ENCODE data around the gene SCMH1.

DNA sequence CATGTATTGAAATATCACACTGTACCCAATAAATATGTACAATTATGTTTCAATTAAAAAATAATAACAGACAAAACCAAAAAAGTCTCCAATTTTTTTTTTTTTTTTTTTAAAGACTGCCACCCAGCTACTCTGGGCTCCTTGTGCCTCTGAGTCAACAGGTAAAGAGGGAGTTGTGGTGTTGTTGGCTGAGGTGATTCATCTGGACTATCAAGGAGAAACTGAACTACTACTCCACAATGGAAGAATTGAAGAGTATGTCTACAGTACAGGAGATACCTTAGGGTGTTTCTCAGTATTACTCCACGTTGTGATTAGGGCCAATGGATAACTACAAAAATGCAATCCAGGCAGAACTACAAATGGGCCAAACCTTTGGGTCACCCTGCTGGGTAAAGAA, 67.9 kb downstream of the SCMH1 start:
- TF ChIP-seq POLR2A (IDR thresholded peaks at IDR 0.05; ENCODE audit: low read length) (no peak), GATA1 (IDR thresholded peaks at IDR 0.05; ENCODE audit: low read depth, low read length) (no peak)
